Left cardiac atrium (tissue), 4 donors: ENCODE data around the gene UHRF1. TPM values are rescaled to one million over a fixed set of nuclear protein-coding genes. Genes with fewer than 3 reads are reported as not detected.
"Not testable (repeated sequence)": the region's sequence is repeated elsewhere in the genome, so short reads cannot be mapped to it uniquely, and the experiment has no call there.

ENCODE experiments used
- ATAC-seq, 2 donors: fragments of 200-7000 bp; cut with Tn5 transposase; one replicate each; pipeline ENCODE4 v1.9.1; 2020; ENCODE audit warnings: mild to moderate bottlenecking in 2 of 2, moderate library complexity in 2 of 2
- DNase-seq: peaks from one replicate; pipeline ENCODE4 v3.0.0-alpha.2; 2020
- intact Hi-C, 2 donors: fragments of 100-400 bp; cut with DNase I; formaldehyde crosslinking; loops; one replicate each; pipeline versions ENCODE4 v1.14.1 to v1.15.1; 2022 to 2023
- total RNA-seq, 2 donors: library from RNA; stranded (reverse); fragmentation: NEBNext Ultra II Directional; extraction: Animal tissue kit (Norgen Biotek cat#: 25700); gene quantifications; one replicate each; pipeline ENCODE4 v1.2.1, GENCODE V29; 2021
- donor health status: DM: no; HTN: yes; CAD: no.
- donor health status: DM: no; HTN: yes; CAD: no; lungs with severe emphysema.
- donor health status: DM: yes; HTN: yes; CAD: no.
- donor health status: Dilated cardiomyopathy.

Gene UHRF1
- total RNA-seq, 2 donors from 2014 or later: 1.2 to 3.6 TPM

GRCh38 chr19:4892962-4893361 is 16.3 kb upstream of the UHRF1 start:
- intact Hi-C loops, DNase-seq, ATAC-seq: not testable (repeated sequence)

GRCh38 chr19:4896372-4896771 is 12.9 kb upstream of the UHRF1 start:
- DNase-seq: no peak
- no peak for ATAC-seq
- intact Hi-C loops: no loop called here

- DNase-seq (no peak), ATAC-seq (no peak)
- intact Hi-C loops: no loop called here
These were observed 12.2 kb upstream of the UHRF1 start for GRCh38 chr19:4897146-4897545.

- intact Hi-C loops, DNase-seq, ATAC-seq: not testable (repeated sequence)
These were observed 8.4 kb upstream of the UHRF1 start for GRCh38 chr19:4900879-4901278.

GRCh38 chr19:4902796-4903195 is 6.5 kb upstream of the UHRF1 start, which contains the start of gene ARRDC5:
Gene ARRDC5, minus strand, starts transcription at chr19:4902896. Its CDS starts 71 bp downstream, at chr19:4902825.
- no peak for DNase-seq
- ATAC-seq: no peak
- intact Hi-C loops: no loop called here

- intact Hi-C loops: no loop called here
- ATAC-seq: no peak
These were observed 4.8 kb upstream of the UHRF1 start for GRCh38 chr19:4904481-4904880.

GRCh38 chr19:4906963-4907362 is 2.3 kb upstream of the UHRF1 start:
- ATAC-seq (no peak), DNase-seq (no peak)
- intact Hi-C loops: no loop called here

More at GRCh38 chr19:4904481-4904880, 4.8 kb upstream of the UHRF1 start:
- DNase-seq: no peak

- intact Hi-C loops: no loop called here
- DNase-seq (no peak), ATAC-seq (no peak)
These were observed 941 bp upstream of the UHRF1 start for GRCh38 chr19:4908360-4908759.

GRCh38 chr19:4908781-4909155 is 533 bp upstream of the UHRF1 start:
- intact Hi-C loops: no loop called here
- ATAC-seq (no peak), DNase-seq (no peak)

GRCh38 chr19:4909897-4910593 is 744 bp downstream of the UHRF1 start:
- ATAC-seq (peak; percentile 93 to 95), DNase-seq (peak; percentile 95)
- intact Hi-C loops: loop anchor here (2.0 to 10.0 kb wide), 3 partner anchors 37 to 99 kb away; no protein-coding TSS in a partner anchor

GRCh38 chr19:4910594-4911281 is 1.4 kb downstream of the UHRF1 start:
- no peak for ATAC-seq
- intact Hi-C loops: loop anchor here (2.0 to 10.0 kb wide), 3 partner anchors 38 to 100 kb away; no protein-coding TSS in a partner anchor
- no peak for DNase-seq

- ATAC-seq (no peak), DNase-seq (no peak)
- intact Hi-C loops: loop anchor here (2.0 to 10.0 kb wide), 3 partner anchors 39 to 101 kb away; no protein-coding TSS in a partner anchor
These were observed 2.0 kb downstream of the UHRF1 start for GRCh38 chr19:4911314-4911713.

GRCh38 chr19:4911786-4912672 is 2.7 kb downstream of the UHRF1 start:
- ATAC-seq: peak; percentile 36 to 77
- intact Hi-C loops: loop anchor here (2.0 to 10.0 kb wide), 3 partner anchors 39 to 101 kb away; no protein-coding TSS in a partner anchor
- peak; percentile 77 for DNase-seq

- DNase-seq: no peak
- intact Hi-C loops: loop anchor here in 1 of 2 donors (10.0 kb wide), 1 partner anchor 99 kb away; no protein-coding TSS in a partner anchor
- ATAC-seq: no peak
These were observed 4.9 kb downstream of the UHRF1 start for GRCh38 chr19:4913996-4914735.

- intact Hi-C loops: loop anchor here in 1 of 2 donors (10.0 kb wide), 1 partner anchor 100 kb away; no protein-coding TSS in a partner anchor
- no peak for DNase-seq
- peak in 1 of 2 donors; percentile 21 for ATAC-seq
These were observed 5.6 kb downstream of the UHRF1 start for GRCh38 chr19:4914736-4915501.

- intact Hi-C loops: loop anchor here in 1 of 2 donors (10.0 kb wide), 1 partner anchor 102 kb away; no protein-coding TSS in a partner anchor
- ATAC-seq (no peak), DNase-seq (no peak)
These were observed 7.2 kb downstream of the UHRF1 start for GRCh38 chr19:4916292-4917082.
